Islet of Langerhans (tissue), 1 donor: ENCODE results near the gene PRRG2.
A peak's percentile ranks its signal among the peaks of the same experiment; 100 is the strongest.

Experiments
- FAIRE-seq: peaks from one replicate; lab custom pipeline; 2011; peaks lifted over from hg19 to GRCh38; lab: Jason Lieb, UNC

The PRRG2 gene

DNA sequence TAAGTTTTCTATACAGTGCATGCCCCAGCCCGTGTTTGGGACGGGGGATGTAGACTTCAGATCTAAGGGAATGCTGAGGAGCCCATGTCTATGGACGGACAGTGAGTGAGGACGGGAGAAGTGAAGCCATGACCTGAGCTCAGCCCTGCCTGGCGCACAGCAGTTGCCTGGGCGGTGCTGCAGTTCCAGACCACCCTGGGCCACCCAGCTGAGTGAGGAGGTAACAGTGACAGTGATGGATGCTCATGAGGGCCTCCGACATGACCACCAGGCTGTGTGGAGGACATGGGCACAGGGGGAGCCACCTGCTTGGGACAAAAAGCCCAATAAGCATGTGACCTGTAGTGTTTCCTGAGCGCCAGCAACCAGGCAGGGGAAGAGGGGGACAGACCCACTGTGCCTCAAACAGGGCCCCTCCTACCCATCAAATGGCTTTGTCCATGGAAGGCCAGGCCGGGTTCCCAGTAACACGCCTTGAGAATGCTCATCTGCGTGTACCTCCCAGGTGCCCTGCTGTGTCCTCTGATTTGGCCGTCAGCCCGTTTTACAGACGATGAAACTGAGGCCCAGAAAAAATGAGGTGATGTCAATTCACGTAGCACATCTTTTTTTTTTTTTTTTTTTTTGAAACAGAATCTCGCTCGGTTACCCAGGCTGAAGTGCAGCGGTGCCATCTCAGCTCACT, 23.3 kb upstream of the PRRG2 start:
- no peak for FAIRE-seq

GRCh38 chr19:49558591-49558990, 22.5 kb upstream of the PRRG2 start:
- no peak for FAIRE-seq

- FAIRE-seq, result no peak
Measured at GRCh38 chr19:49559443-49559842, 21.7 kb upstream of the PRRG2 start.

- FAIRE-seq, result no peak
Measured at GRCh38 chr19:49559928-49560327, 21.2 kb upstream of the PRRG2 start.

DNA sequence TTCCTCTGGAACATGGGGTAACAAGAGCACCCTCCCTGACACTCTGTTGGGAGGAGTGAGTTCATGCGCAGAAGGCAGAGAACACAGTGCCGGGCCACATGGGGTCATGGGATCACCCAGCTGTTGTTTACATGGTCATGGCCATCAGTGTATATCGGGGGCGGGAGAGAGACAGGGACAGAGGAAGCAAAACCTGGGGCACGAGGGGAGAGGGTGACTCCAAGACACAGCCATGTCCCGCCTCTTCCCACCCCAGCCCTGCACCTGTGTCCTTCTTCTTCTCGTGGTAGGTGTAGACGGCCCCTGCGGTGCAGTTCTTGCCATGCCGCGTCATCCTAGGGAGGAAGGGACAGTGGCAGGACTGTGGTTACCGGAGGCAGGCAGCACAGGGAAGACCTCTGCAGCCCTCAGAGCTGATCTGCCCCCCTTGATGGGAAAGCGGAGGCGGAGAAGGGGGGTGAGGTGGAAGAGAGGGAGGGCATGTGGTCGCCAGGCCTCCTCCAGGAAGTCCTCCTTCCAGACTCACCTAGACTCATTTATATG, 20.7 kb upstream of the PRRG2 start:
- FAIRE-seq, result no peak

DNA sequence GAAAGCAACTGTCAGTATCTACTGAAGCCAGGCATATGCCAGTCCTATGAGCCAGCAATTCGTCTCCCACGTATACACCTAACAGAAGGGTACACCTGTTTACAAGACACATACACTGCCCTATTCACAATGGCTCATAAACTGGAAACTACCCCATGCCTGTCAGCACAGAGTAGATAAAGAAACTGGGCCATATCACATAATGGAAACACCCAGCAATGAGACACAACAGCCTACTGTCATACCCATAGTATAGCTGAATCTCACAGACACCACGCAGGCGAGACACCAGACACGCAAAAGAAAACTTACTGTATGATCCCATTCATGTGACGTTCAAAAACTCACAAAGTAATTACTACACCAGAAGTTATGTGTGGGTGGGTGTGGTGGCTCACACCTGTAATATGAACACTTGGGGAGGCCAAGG, 16.5 kb upstream of the PRRG2 start:
- no peak for FAIRE-seq

GRCh38 chr19:49565261-49565660, 15.9 kb upstream of the PRRG2 start:
- no peak for FAIRE-seq

GRCh38 chr19:49566302-49566701, 14.8 kb upstream of the PRRG2 start:
- FAIRE-seq, result no peak

- no peak for FAIRE-seq
Measured at GRCh38 chr19:49567861-49568441, 13.2 kb upstream of the PRRG2 start.

DNA sequence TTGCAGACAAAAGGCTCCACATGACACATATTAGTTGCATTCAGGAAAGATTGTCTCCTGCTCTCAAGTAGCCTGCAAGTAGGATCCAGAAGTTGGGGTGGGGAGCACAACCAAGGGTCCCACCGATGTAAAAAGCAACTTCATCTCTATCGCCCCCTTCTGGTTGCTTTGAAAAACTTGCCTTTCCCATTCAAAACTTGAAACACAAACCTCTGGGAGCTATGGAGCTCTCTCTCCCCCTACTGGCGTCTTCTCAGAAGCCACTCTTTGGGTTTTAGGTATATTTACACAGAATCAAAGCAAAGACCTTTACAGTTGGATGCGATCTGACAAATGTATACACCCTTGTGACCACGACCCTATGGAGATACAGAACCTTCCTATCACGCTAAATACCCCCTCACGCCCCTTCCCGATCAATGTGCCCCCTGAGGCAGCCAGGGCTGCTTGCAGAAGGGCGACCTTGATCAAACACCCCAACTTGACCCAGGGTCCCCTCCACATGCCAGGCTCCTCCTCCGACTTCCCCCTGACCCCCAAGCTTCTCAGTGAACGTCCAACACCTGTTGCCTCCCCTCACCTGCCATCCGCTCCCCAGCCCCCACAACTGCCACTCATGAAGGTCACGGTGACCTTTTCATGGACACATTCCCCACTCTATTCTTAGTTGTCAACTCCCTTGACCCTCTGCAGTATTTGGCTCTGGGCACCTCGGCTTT, 10.8 kb upstream of the PRRG2 start:
- FAIRE-seq, result peak; percentile 76

- FAIRE-seq, result no peak
Measured at GRCh38 chr19:49570997-49571676, 10.0 kb upstream of the PRRG2 start.

GRCh38 chr19:49573009-49573408, 8.1 kb upstream of the PRRG2 start:
- FAIRE-seq, result no peak

GRCh38 chr19:49573425-49573824, 7.7 kb upstream of the PRRG2 start:
- no peak for FAIRE-seq

- FAIRE-seq, result no peak
Measured at GRCh38 chr19:49574206-49574755, 6.8 kb upstream of the PRRG2 start.

DNA sequence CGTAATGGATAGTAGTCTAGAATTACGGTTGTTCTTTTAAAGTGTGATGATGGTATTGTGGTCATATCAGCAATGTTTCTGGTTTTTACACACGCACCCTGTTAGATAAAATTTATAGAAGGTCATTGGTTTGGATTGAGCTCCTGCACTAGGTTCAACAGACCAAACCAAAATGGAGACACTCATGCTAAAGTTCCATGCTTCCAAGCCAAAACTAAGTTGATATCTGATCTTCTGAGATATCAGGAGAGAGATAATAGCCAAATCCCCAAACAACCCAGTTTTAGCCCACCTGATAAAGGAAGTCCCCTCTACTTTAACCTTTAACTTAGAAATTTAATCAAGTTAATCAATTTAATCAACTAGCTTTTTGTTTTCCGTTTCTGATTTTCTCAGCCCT, 1.9 kb upstream of the PRRG2 start:
- FAIRE-seq, result no peak

DNA sequence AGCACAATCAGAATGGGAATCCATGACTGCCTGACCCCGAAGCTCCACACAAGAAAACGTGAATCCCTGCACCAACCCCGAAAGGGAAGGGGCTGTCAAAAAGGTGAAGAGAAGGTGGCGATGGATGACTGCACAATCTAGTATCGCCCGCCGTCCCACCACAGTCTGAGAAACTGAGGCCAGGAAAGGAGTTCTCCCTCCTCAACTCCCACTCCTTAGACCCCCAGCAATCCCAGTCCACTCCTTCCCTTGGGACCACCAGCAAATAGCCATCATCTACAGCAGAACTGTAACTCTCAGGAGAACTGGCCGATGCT, 1.2 kb upstream of the PRRG2 start:
- no peak for FAIRE-seq

- no peak for FAIRE-seq
Measured at GRCh38 chr19:49580264-49581006, 681 bp upstream of the PRRG2 start, which contains the start of gene NOSIP. NOSIP (minus strand) TSS chr19:49580556; CDS start chr19:49560691, 19,865 bp downstream.

DNA sequence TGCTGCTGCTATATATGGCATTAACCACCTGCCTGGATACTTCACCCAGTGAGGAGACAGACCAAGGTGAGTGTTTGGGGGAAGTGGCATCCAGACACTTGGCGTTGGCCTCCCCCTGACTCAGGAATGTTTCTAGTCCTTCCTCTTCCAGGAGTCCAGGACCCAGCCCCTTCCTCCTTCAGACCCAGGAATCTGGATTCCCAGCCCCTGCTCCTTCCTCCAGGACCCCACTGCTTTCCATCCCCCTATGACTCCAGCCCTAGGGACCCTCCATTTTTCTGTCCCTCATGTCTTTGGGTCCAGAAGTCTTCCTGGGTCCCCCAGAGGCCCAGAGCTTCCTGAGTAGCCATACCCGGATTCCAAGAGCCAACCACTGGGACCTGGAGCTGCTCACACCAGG, 2.1 kb downstream of the PRRG2 start:
- FAIRE-seq, result no peak

- FAIRE-seq, result no peak
Measured at GRCh38 chr19:49585023-49585422, 3.9 kb downstream of the PRRG2 start.

- FAIRE-seq, result no peak
Measured at GRCh38 chr19:49587227-49587626, 6.1 kb downstream of the PRRG2 start.

DNA sequence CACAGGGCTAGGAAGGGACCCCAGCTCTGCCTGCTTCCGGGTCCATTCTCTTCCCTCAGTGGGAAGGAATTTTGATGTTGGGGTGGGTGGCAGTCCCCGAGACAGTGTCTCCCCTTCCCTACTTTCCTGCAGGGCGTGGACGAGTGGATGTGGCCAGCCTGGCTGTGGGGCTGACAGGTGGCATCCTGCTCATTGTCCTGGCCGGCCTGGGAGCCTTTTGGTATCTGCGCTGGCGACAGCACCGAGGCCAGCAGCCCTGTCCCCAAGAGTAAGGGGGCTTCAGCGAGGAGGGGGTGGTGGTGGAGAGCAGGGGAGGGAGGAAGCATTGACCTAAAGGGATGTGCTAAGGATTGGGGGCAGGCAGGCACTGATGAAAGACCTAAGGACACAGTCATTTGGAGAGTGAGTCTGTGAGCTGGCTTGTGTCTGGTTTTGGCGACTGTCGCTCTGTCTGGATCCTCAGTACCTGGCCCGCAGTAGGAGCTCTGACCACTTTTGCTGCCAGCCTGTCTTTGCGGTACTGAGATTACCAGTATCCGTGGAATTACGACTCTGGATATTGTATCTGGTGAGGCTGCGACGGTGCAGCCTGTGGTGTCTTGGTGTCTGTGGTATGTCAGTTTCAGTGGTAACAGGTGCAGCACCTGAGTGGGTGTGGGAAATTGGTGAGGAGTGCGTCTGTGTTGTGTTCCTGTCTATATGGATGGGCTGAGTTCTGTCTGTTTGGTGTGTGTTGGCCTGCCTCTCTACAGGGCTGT, 7.4 kb downstream of the PRRG2 start:
- FAIRE-seq, result no peak
